ENCODE measurements around the gene RIMBP2.
"Not testable (repeated sequence)": the region's sequence is repeated elsewhere in the genome, so short reads cannot be mapped to it uniquely, and the experiment has no call there.

The RIMBP2 gene

DNA sequence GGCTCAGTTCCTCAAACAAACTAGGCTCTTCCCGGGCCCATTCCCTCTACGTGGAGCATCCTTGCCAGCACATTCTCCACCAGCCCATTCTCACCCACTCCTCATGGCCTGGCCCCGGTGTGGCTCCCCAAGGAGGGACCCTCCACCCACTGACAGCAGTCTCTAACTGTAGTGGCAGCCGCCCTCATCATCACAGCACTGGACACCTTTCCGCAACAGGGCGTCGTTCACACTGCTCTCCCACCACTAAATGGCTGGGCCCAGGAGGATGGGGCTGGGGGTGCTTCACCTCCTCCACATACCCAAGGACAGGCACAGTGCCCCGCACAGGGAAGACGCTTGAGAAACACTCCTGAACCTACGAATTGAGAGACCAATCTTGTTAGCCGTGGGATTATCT lies 123.0 kb downstream of the RIMBP2 start:
- no peaks in the 10 kb centered on the region for H3K4me1 ChIP-seq (ENCODE audit: control insufficient read depth in 2 of 2, insufficient read depth in 2 of 2, low read length in 2 of 2)
- no peak overlapping the region for H3K27ac ChIP-seq (ENCODE audit: low read depth in 2 of 2, low read length in 2 of 2)
- H3K9ac ChIP-seq (ENCODE audit: low read depth in 1 of 2, low read length in 2 of 2) = no peak overlapping the region
- H3K9me3 ChIP-seq (ENCODE audit: control insufficient read depth in 2 of 2, low read length in 2 of 2) = peaks cover 2 to 5% of the 10 kb centered on the region in 2 donors
- no peak overlapping the region for H3K4me3 ChIP-seq (ENCODE audit: low read length in 2 of 2)
- no peaks in the 10 kb centered on the region for H3K27me3 ChIP-seq (ENCODE audit: control insufficient read depth in 2 of 2, insufficient read depth in 2 of 2, low read length in 2 of 2)
- no peaks in the 10 kb centered on the region for H3K36me3 ChIP-seq (ENCODE audit: control insufficient read depth in 2 of 2, insufficient read depth in 2 of 2, low read length in 2 of 2)

DNA sequence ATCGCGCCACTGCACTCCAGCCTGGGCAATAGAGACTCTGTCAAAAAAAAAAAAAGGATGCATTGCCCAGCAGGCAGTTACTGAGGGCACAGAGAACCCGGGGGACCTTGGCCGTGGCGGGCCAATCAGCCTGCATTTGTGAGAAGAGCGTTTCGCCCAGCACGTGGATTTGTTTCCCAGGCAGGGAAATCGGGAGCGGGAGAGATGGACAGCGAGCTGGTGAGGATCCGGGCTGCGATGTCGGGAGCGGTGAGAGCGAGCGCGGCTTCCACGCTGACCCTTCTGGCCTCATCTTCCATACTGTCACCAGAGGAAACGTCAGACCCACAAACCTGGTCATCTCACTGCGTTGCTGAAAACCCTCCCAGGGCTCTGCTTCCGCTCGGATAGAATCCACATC lies 123.5 kb downstream of the RIMBP2 start:
- Histone ChIP-seq H3K27me3 (ENCODE audit: control insufficient read depth in 2 of 2, insufficient read depth in 2 of 2, low read length in 2 of 2) (no peaks in the 10 kb centered on the region), H3K27ac (ENCODE audit: low read depth in 2 of 2, low read length in 2 of 2) (no peak overlapping the region), H3K9me3 (ENCODE audit: control insufficient read depth in 2 of 2, low read length in 2 of 2) (peaks cover 2 to 4% of the 10 kb centered on the region in 2 donors), H3K36me3 (ENCODE audit: control insufficient read depth in 2 of 2, insufficient read depth in 2 of 2, low read length in 2 of 2) (no peaks in the 10 kb centered on the region), H3K4me3 (ENCODE audit: low read length in 2 of 2) (no peak overlapping the region), H3K9ac (ENCODE audit: low read depth in 1 of 2, low read length in 2 of 2) (no peak overlapping the region), H3K4me1 (ENCODE audit: control insufficient read depth in 2 of 2, insufficient read depth in 2 of 2, low read length in 2 of 2) (no peaks in the 10 kb centered on the region)

DNA sequence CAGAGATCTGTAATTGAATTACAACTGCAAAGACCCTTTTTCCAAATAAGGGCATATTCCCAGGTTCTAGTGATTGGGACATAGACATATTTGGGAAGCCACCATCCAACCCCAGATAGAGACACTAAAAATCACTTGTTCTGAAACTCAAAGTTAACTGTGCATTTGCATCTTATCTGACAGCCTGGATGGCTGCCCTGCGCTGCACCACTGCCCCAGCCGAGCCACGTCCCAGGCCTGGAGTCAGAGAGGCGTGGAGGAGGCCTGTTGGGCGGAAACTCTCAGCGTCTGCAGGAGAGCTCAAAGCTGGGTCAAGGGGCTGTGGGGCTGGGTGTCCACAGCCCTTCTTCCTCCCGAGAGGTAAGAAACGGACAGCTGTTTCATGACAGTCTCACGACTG lies 124.4 kb downstream of the RIMBP2 start:
- Histone ChIP-seq H3K27me3 (ENCODE audit: control insufficient read depth in 2 of 2, insufficient read depth in 2 of 2, low read length in 2 of 2) (no peaks in the 10 kb centered on the region), H3K4me3 (ENCODE audit: low read length in 2 of 2) (no peak overlapping the region), H3K4me1 (ENCODE audit: control insufficient read depth in 2 of 2, insufficient read depth in 2 of 2, low read length in 2 of 2) (no peaks in the 10 kb centered on the region), H3K9me3 (ENCODE audit: control insufficient read depth in 2 of 2, low read length in 2 of 2) (peaks cover 0 to 2% of the 10 kb centered on the region in 2 donors), H3K9ac (ENCODE audit: low read depth in 1 of 2, low read length in 2 of 2) (no peak overlapping the region), H3K36me3 (ENCODE audit: control insufficient read depth in 2 of 2, insufficient read depth in 2 of 2, low read length in 2 of 2) (no peaks in the 10 kb centered on the region), H3K27ac (ENCODE audit: low read depth in 2 of 2, low read length in 2 of 2) (no peak overlapping the region)

DNA sequence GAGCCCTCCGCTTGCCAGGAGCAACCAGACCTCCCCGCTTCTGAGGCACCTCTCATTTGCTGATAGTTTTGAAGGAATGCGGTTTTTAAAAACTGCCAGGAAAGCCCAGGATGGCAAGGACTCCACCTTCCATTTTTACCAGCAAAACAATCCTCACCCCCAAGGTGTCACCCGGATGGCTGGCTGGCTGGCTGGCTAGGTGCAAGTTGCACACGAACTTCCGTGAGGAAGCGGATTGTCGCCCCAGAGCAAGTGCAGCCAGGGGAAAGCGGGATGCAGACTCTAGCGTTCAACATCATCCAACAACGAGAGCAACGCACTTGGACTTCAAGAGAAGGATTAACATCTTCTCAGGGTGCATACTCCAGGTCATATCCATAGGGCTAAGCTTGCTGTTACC lies 125.4 kb downstream of the RIMBP2 start:
- Histone ChIP-seq H3K36me3 (ENCODE audit: control insufficient read depth in 2 of 2, insufficient read depth in 2 of 2, low read length in 2 of 2) (no peaks in the 10 kb centered on the region), H3K9me3 (ENCODE audit: control insufficient read depth in 2 of 2, low read length in 2 of 2) (no peaks in the 10 kb centered on the region), H3K27ac (ENCODE audit: low read depth in 2 of 2, low read length in 2 of 2) (no peak overlapping the region), H3K9ac (ENCODE audit: low read depth in 1 of 2, low read length in 2 of 2) (no peak overlapping the region), H3K4me1 (ENCODE audit: control insufficient read depth in 2 of 2, insufficient read depth in 2 of 2, low read length in 2 of 2) (no peaks in the 10 kb centered on the region), H3K27me3 (ENCODE audit: control insufficient read depth in 2 of 2, insufficient read depth in 2 of 2, low read length in 2 of 2) (no peaks in the 10 kb centered on the region), H3K4me3 (ENCODE audit: low read length in 2 of 2) (no peak overlapping the region)

- no peak overlapping the region for H3K27ac ChIP-seq (ENCODE audit: low read depth in 2 of 2, low read length in 2 of 2)
- H3K27me3 ChIP-seq (ENCODE audit: control insufficient read depth in 2 of 2, insufficient read depth in 2 of 2, low read length in 2 of 2) = no peaks in the 10 kb centered on the region
- no peak overlapping the region for H3K4me3 ChIP-seq (ENCODE audit: low read length in 2 of 2)
- no peaks in the 10 kb centered on the region for H3K36me3 ChIP-seq (ENCODE audit: control insufficient read depth in 2 of 2, insufficient read depth in 2 of 2, low read length in 2 of 2)
- H3K4me1 ChIP-seq (ENCODE audit: control insufficient read depth in 2 of 2, insufficient read depth in 2 of 2, low read length in 2 of 2) = no peaks in the 10 kb centered on the region
- no peak overlapping the region for H3K9ac ChIP-seq (ENCODE audit: low read depth in 1 of 2, low read length in 2 of 2)
- no peaks in the 10 kb centered on the region for H3K9me3 ChIP-seq (ENCODE audit: control insufficient read depth in 2 of 2, low read length in 2 of 2)
These were observed 126.4 kb downstream of the RIMBP2 start for GRCh38 chr12:130589540-130590317.

DNA sequence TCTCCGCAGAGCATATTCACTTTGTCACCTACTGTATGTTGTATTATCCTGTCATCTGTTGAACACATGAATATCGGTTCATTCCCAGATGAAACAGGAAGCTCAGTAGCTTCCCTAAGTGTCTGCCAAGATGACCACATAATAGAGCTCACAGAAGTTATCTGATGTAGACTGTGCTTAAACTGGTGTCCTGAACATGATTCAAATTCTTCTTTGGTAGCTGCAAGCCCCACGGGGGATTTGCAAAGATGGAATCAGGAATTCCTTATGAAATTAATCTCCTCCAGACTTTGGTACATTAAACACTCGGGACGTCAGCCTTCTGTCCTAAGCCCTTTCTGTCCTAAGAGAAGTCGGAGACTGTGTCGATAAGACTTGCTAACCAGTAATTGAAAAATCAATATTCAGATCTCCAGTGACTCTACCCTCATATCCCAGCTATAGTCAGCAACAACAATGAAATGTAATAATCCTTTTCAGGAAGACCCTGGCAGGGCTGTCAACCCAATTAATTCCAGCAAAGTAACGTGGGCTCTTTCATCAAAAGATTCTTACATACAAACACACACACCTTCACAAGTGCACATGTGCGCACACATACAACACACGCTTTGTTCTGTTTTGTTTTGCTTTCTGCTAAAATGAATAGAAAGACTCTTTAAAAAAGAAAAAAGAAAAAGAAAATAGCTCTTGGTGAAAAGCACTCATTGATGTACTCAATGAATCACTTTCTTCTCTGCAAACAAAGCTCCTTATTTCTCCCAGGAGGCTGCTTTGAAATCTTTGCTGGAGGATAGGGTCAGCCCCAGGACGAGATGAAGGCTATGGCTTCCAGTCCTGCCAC lies 127.2 kb downstream of the RIMBP2 start:
- Histone ChIP-seq H3K27me3 (ENCODE audit: control insufficient read depth in 2 of 2, insufficient read depth in 2 of 2, low read length in 2 of 2) (no peaks in the 10 kb centered on the region), H3K9ac (ENCODE audit: low read depth in 1 of 2, low read length in 2 of 2) (no peak overlapping the region), H3K27ac (ENCODE audit: low read depth in 2 of 2, low read length in 2 of 2) (no peak overlapping the region), H3K9me3 (ENCODE audit: control insufficient read depth in 2 of 2, low read length in 2 of 2) (no peaks in the 10 kb centered on the region), H3K4me3 (ENCODE audit: low read length in 2 of 2) (no peak overlapping the region), H3K36me3 (ENCODE audit: control insufficient read depth in 2 of 2, insufficient read depth in 2 of 2, low read length in 2 of 2) (no peaks in the 10 kb centered on the region), H3K4me1 (ENCODE audit: control insufficient read depth in 2 of 2, insufficient read depth in 2 of 2, low read length in 2 of 2) (no peaks in the 10 kb centered on the region)

- no peaks in the 10 kb centered on the region for H3K36me3 ChIP-seq (ENCODE audit: control insufficient read depth in 2 of 2, insufficient read depth in 2 of 2, low read length in 2 of 2)
- no peaks in the 10 kb centered on the region for H3K9me3 ChIP-seq (ENCODE audit: control insufficient read depth in 2 of 2, low read length in 2 of 2)
- H3K4me1 ChIP-seq (ENCODE audit: control insufficient read depth in 2 of 2, insufficient read depth in 2 of 2, low read length in 2 of 2) = no peaks in the 10 kb centered on the region
- no peak overlapping the region for H3K9ac ChIP-seq (ENCODE audit: low read depth in 1 of 2, low read length in 2 of 2)
- no peak overlapping the region for H3K4me3 ChIP-seq (ENCODE audit: low read length in 2 of 2)
- H3K27me3 ChIP-seq (ENCODE audit: control insufficient read depth in 2 of 2, insufficient read depth in 2 of 2, low read length in 2 of 2) = no peaks in the 10 kb centered on the region
- H3K27ac ChIP-seq (ENCODE audit: low read depth in 2 of 2, low read length in 2 of 2) = no peak overlapping the region
These were observed 128.1 kb downstream of the RIMBP2 start for GRCh38 chr12:130587966-130588365.

DNA sequence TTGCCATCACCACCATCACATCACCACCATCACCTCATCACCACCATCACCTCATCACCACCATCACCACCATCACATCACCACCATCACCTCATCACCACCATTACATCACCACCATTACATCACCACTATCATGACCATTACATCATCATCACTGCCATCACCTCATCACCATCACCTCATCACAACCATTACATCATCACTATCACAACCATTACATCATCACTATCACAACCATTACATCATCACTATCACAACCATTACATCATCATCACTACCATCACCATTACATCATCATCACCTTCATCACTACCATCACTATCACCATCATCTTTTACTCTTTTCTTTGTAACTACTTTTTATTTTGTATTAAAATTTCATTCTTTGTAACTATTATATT lies 131.6 kb downstream of the RIMBP2 start:
- not testable (repeated sequence) for H3K36me3 ChIP-seq (ENCODE audit: control insufficient read depth in 2 of 2, insufficient read depth in 2 of 2, low read length in 2 of 2); H3K9ac ChIP-seq (ENCODE audit: low read depth in 1 of 2, low read length in 2 of 2); H3K27me3 ChIP-seq (ENCODE audit: control insufficient read depth in 2 of 2, insufficient read depth in 2 of 2, low read length in 2 of 2); H3K27ac ChIP-seq (ENCODE audit: low read depth in 2 of 2, low read length in 2 of 2); H3K4me3 ChIP-seq (ENCODE audit: low read length in 2 of 2); H3K9me3 ChIP-seq (ENCODE audit: control insufficient read depth in 2 of 2, low read length in 2 of 2); H3K4me1 ChIP-seq (ENCODE audit: control insufficient read depth in 2 of 2, insufficient read depth in 2 of 2, low read length in 2 of 2)

GRCh38 chr12:130583800-130584199 lies 132.3 kb downstream of the RIMBP2 start:
- no peaks in the 10 kb centered on the region for H3K36me3 ChIP-seq (ENCODE audit: control insufficient read depth in 2 of 2, insufficient read depth in 2 of 2, low read length in 2 of 2)

GRCh38 chr12:130583317-130583716 lies 132.8 kb downstream of the RIMBP2 start:
- H3K4me3 ChIP-seq (ENCODE audit: low read length in 2 of 2) = no peak overlapping the region
- no peaks in the 10 kb centered on the region for H3K9me3 ChIP-seq (ENCODE audit: control insufficient read depth in 2 of 2, low read length in 2 of 2)
- no peaks in the 10 kb centered on the region for H3K4me1 ChIP-seq (ENCODE audit: control insufficient read depth in 2 of 2, insufficient read depth in 2 of 2, low read length in 2 of 2)
- no peaks in the 10 kb centered on the region for H3K27me3 ChIP-seq (ENCODE audit: control insufficient read depth in 2 of 2, insufficient read depth in 2 of 2, low read length in 2 of 2)
- H3K36me3 ChIP-seq (ENCODE audit: control insufficient read depth in 2 of 2, insufficient read depth in 2 of 2, low read length in 2 of 2) = no peaks in the 10 kb centered on the region
- H3K27ac ChIP-seq (ENCODE audit: low read depth in 2 of 2, low read length in 2 of 2) = no peak overlapping the region
- no peak overlapping the region for H3K9ac ChIP-seq (ENCODE audit: low read depth in 1 of 2, low read length in 2 of 2)

More at GRCh38 chr12:130583800-130584199, 132.3 kb downstream of the RIMBP2 start:
- Histone ChIP-seq H3K4me1 (ENCODE audit: control insufficient read depth in 2 of 2, insufficient read depth in 2 of 2, low read length in 2 of 2) (no peaks in the 10 kb centered on the region), H3K4me3 (ENCODE audit: low read length in 2 of 2) (no peak overlapping the region), H3K27me3 (ENCODE audit: control insufficient read depth in 2 of 2, insufficient read depth in 2 of 2, low read length in 2 of 2) (no peaks in the 10 kb centered on the region), H3K9ac (ENCODE audit: low read depth in 1 of 2, low read length in 2 of 2) (no peak overlapping the region), H3K27ac (ENCODE audit: low read depth in 2 of 2, low read length in 2 of 2) (no peak overlapping the region), H3K9me3 (ENCODE audit: control insufficient read depth in 2 of 2, low read length in 2 of 2) (no peaks in the 10 kb centered on the region)
